GM12892 (cell line): ENCODE results near the gene PAX3.

Experiments used
- POLR2A ChIP-seq: IDR thresholded peaks from 2 replicates; pipeline ENCODE4 v1.6.1; 2011; ENCODE audit warnings: low read depth, low read length, control low read depth
- POLR2AphosphoS5 ChIP-seq: IDR thresholded peaks from 2 replicates; pipeline ENCODE4 v1.6.1; 2011; ENCODE audit warnings: low read depth, low read length, control low read depth

GRCh38 chr2:222307143-222307756 is 8.5 kb upstream of the PAX3 start:
- TF ChIP-seq POLR2AphosphoS5 = no peak
- no peak for TF ChIP-seq POLR2A
